ENCODE measurements around the gene DNAJA4.

The DNAJA4 gene

DNA sequence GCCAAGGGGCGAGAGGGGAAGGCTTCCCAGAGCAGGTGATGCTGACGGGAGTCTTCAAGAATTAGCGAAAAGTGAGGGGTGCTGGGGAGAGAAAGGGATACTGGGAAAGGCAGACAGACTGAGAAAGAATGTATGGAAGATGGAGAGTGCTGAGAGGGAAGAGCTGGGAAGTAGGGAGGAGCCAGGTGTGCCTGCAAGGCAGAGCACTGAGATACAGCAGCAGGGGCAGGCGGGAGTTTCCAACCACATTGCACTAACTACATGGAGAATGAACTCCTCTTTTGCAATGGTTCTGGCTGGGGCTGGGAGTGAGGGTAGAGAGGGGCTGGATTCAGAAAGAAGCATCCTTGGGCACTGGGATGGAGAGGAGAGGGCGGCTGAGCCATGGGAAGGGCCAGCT is 59.8 kb downstream of the DNAJA4 start:
- H3K27ac Mint-ChIP-seq: no peak overlapping the region
- no peaks in the 10 kb centered on the region for H3K27me3 Mint-ChIP-seq
- H3K9me3 Mint-ChIP-seq (ENCODE audit: low read depth): no peaks in the 10 kb centered on the region
- no peak overlapping the region for H3K4me3 Mint-ChIP-seq
- no peaks in the 10 kb centered on the region for H3K4me1 Mint-ChIP-seq (ENCODE audit: low read depth)
- no peaks in the 10 kb centered on the region for H3K36me3 Mint-ChIP-seq

DNA sequence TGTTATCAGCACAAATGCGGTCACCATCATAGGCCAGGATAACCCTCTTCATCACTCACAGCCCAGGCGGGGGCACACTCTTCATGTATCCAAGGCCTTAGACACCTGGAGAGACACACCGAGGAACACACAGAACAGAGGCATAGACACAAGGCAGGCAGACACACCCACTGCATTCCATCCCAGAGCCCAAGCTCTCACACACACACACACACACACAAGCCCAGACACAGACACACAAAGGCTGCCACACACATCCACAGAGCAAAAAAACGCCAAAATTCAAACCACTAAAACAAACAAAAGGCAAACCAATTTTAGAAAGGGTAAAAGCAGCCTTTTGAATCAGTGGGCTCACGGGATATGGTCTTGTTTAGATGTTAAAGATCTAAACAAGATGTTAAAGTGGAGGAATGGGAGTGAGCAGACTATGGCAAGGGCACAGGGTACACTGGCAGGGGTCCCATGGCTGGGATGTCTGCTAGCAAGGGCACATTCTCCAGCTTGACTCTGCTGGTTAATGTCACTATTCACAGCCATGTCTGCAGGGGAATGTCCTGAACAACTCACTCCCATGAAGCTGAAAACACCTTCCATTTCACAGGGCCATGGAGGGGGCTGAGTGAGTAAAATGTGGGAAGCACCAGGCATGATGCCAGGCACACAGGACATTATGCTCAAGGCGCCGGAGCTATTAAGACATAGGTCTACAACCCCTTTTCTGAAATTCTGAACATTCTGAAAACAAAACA is 60.9 kb downstream of the DNAJA4 start:
- no peak overlapping the region for H3K27ac Mint-ChIP-seq
- H3K9me3 Mint-ChIP-seq (ENCODE audit: low read depth): no peaks in the 10 kb centered on the region
- no peaks in the 10 kb centered on the region for H3K36me3 Mint-ChIP-seq
- no peaks in the 10 kb centered on the region for H3K27me3 Mint-ChIP-seq
- H3K4me1 Mint-ChIP-seq (ENCODE audit: low read depth): no peaks in the 10 kb centered on the region
- H3K4me3 Mint-ChIP-seq: no peak overlapping the region

DNA sequence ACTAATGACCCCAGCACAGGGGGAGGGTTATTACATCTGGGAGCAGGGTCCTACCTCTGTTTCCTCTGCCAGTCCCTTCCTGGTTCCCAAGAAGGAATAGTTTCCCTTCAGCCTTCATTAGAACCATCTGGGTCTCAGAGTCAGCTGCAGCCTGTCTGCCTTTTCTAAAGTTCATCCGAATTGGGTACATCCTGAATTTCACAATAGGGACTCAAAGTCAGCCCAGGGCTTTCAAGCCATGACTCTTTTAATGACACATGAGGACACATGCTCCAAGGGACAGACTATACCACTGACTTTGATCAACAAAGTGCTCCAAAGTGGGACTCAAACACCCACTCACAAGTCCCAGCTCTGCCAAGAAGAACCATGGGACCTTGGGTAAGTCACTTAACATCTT is 63.1 kb downstream of the DNAJA4 start:
- Mint-ChIP-seq H3K27me3 (no peaks in the 10 kb centered on the region), H3K9me3 (ENCODE audit: low read depth) (no peaks in the 10 kb centered on the region), H3K4me3 (no peak overlapping the region), H3K36me3 (no peaks in the 10 kb centered on the region), H3K27ac (no peak overlapping the region), H3K4me1 (ENCODE audit: low read depth) (no peaks in the 10 kb centered on the region)

DNA sequence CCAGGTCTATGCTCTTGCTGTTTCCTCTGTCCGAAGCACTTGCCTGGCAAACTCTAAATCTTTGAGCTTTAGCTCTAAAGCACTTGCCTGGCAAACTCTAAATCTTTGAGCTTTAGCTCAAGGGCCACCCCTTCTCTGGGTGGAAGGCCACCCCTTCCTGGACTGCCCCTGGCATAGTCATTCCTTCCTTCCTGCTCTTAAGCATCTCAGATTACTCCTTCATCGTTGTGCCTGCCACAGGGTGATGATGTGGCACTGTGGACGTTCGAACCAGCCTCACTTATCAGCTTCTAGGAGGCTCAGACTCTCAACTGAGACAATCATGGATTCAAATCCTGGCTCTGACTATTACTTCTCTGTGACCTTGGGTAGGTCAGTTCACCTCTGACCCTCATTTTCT is 65.3 kb downstream of the DNAJA4 start:
- Mint-ChIP-seq H3K36me3 (no peaks in the 10 kb centered on the region), H3K9me3 (ENCODE audit: low read depth) (no peaks in the 10 kb centered on the region), H3K27me3 (no peaks in the 10 kb centered on the region), H3K4me1 (ENCODE audit: low read depth) (no peaks in the 10 kb centered on the region), H3K4me3 (no peak overlapping the region), H3K27ac (no peak overlapping the region)

All from activated naive CD8-positive, alpha-beta T cell (primary cell).